SU-DHL-6 (cell line): Measurements from ENCODE around the gene CD99L2.

Source experiments
- H2AFZ ChIP-seq: fragments of 200-600 bp; sonication (generic); 2 replicates; pipeline ENCODE4 v1.6.1; 2014; ENCODE audit warnings: low read depth, mild to moderate bottlenecking, moderate library complexity, mixed read lengths, antibody characterized with exemption, low read length; ENCODE audit not compliant: severe bottlenecking
- H3F3A ChIP-seq: fragments of 200-600 bp; shearing (Covaris generic); 2 replicates; pipeline ENCODE4 v1.6.0; 2016; ENCODE audit warnings: antibody characterized with exemption, mild to moderate bottlenecking; ENCODE audit not compliant: insufficient read depth
- H3K27ac ChIP-seq: fragments of 200-600 bp; sonication (generic); 2 replicates; pipeline ENCODE4 v1.5.1; 2016; ENCODE audit warnings: low read depth, mild to moderate bottlenecking, low read length, moderate library complexity, mixed read lengths
- H3K27me3 ChIP-seq: fragments of 200-600 bp; sonication (generic), shearing (Covaris generic); 2 replicates; pipeline ENCODE4 v1.6.0; 2014; ENCODE audit warnings: mild to moderate bottlenecking, low read length
- H3K36me3 ChIP-seq: fragments of 200-600 bp; sonication (generic); 2 replicates; pipeline ENCODE4 v1.6.1; 2014; ENCODE audit warnings: mild to moderate bottlenecking, low read length, mixed read lengths
- H3K4me2 ChIP-seq: fragments of 300-600, 200-600 bp; shearing (Covaris generic), sonication (generic); 2 replicates; pipeline ENCODE4 v1.6.0; 2014; ENCODE audit warnings: low read length, low read depth, mild to moderate bottlenecking; ENCODE audit not compliant: poor library complexity, severe bottlenecking
- H3K4me3 ChIP-seq: fragments of 200-600 bp; sonication (generic); 2 replicates; pipeline ENCODE4 v1.5.1; 2014; ENCODE audit warnings: antibody characterized with exemption, low read length, mild to moderate bottlenecking, mixed read lengths; ENCODE audit not compliant: insufficient read depth, poor library complexity, severe bottlenecking
- H3K79me2 ChIP-seq: fragments of 200-600 bp; sonication (generic); 2 replicates; pipeline ENCODE4 v1.6.1; 2014; ENCODE audit warnings: mild to moderate bottlenecking, low read length, moderate library complexity; ENCODE audit not compliant: insufficient read depth
- H3K9ac ChIP-seq: fragments of 200-600 bp; sonication (generic); 2 replicates; pipeline ENCODE4 v1.7.0; 2014; ENCODE audit warnings: mild to moderate bottlenecking, low read length
- H3K9me2 ChIP-seq: fragments of 200-600 bp; sonication (generic); replicated peaks from 2 replicates; pipeline ENCODE4 v1.6.1; 2014; ENCODE audit warnings: low read length; ENCODE audit not compliant: insufficient read depth
- H3K9me3 ChIP-seq: fragments of 200-600 bp; sonication (generic); 2 replicates; pipeline ENCODE4 v1.6.1; 2014; ENCODE audit warnings: low read length, mixed read lengths; ENCODE audit not compliant: insufficient read depth
- H4K20me1 ChIP-seq: fragments of 200-600 bp; sonication (generic); 2 replicates; pipeline ENCODE4 v1.6.1; 2014; ENCODE audit warnings: low read depth, mild to moderate bottlenecking, antibody characterized with exemption, low read length, moderate library complexity, mixed read lengths
- EZH2phosphoT487 ChIP-seq: fragments of 200-600 bp; sonication (generic), shearing (Covaris generic); conservative IDR thresholded peaks from 2 replicates; pipeline ENCODE4 v1.6.1; 2018; ENCODE audit warnings: mild to moderate bottlenecking, antibody characterized with exemption, low read length, moderate library complexity, mixed read lengths
- TF ChIP-seq, protein P1 (sequence below): fragments of 200-600 bp; sonication (generic); IDR thresholded peaks from one replicate; pipeline ENCODE4 v1.5.1; 2017; ENCODE audit warnings: antibody characterized with exemption, mild to moderate bottlenecking, low read length, moderate library complexity; ENCODE audit not compliant: insufficient read depth, poor library complexity, severe bottlenecking

CD99L2 gene

GRCh38 chrX:150719621-150720020 is 178.8 kb downstream of the CD99L2 start:
- Histone ChIP-seq H3K79me2 (peaks cover 12% of the 10 kb centered on the region; the same call in 1 of the 2 replicates), H3K4me3 (no peak overlapping the region), H3K9ac (no peak overlapping the region), H3F3A (peaks cover 2% of the 10 kb centered on the region; the same call in 1 of the 2 replicates), H3K27ac (no peak overlapping the region), H3K9me2 (no peaks in the 10 kb centered on the region), H3K9me3 (no peaks in the 10 kb centered on the region), H2AFZ (no peak overlapping the region), H3K4me2 (no peak overlapping the region), H4K20me1 (no peaks in the 10 kb centered on the region), H3K27me3 (no peaks in the 10 kb centered on the region), H3K36me3 (peaks cover 4% of the 10 kb centered on the region; the same call in 1 of the 2 replicates)
- TF ChIP-seq, protein P1, sequence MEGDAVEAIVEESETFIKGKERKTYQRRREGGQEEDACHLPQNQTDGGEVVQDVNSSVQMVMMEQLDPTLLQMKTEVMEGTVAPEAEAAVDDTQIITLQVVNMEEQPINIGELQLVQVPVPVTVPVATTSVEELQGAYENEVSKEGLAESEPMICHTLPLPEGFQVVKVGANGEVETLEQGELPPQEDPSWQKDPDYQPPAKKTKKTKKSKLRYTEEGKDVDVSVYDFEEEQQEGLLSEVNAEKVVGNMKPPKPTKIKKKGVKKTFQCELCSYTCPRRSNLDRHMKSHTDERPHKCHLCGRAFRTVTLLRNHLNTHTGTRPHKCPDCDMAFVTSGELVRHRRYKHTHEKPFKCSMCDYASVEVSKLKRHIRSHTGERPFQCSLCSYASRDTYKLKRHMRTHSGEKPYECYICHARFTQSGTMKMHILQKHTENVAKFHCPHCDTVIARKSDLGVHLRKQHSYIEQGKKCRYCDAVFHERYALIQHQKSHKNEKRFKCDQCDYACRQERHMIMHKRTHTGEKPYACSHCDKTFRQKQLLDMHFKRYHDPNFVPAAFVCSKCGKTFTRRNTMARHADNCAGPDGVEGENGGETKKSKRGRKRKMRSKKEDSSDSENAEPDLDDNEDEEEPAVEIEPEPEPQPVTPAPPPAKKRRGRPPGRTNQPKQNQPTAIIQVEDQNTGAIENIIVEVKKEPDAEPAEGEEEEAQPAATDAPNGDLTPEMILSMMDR: no peak
- TF ChIP-seq EZH2phosphoT487: no peak
